Measurements from ENCODE around the gene SLC30A5. TPM values are rescaled to one million over a fixed set of nuclear protein-coding genes. Genes with fewer than 3 reads are reported as not detected.
"Not testable (repeated sequence)": the region's sequence is repeated elsewhere in the genome, so short reads cannot be mapped to it uniquely, and the experiment has no call there.

SLC30A5 gene
- 100 to 1,000 TPM in 1 of 4 donors, 10 to 100 TPM in 3; 85.0 to 103 (median 94.8) TPM for polyA plus RNA-seq (ENCODE audit: insufficient read length in 4 of 4)

- DNase-seq (ENCODE audit: low read depth in 4 of 4, low spot score in 3 of 4): peak; percentile 96 to 99 (median 98)
These were observed at the start of gene SLC30A5 for GRCh38 chr5:69093771-69094482. Gene SLC30A5, plus strand, starts transcription at chr5:69094014. Its CDS starts 242 bp downstream, at chr5:69094256.

- not testable (repeated sequence) for DNase-seq (ENCODE audit: low read depth in 4 of 4, low spot score in 3 of 4)
These were observed 48.6 kb upstream of the SLC30A5 start for GRCh38 chr5:69045213-69045612.

GRCh38 chr5:69046375-69046957 is 47.3 kb upstream of the SLC30A5 start:
- no peak for DNase-seq (ENCODE audit: low read depth in 4 of 4, low spot score in 3 of 4)

- DNase-seq (ENCODE audit: low read depth in 4 of 4, low spot score in 3 of 4): no peak
These were observed 45.6 kb upstream of the SLC30A5 start for GRCh38 chr5:69048230-69048629.

- DNase-seq (ENCODE audit: low read depth in 4 of 4, low spot score in 3 of 4): no peak
These were observed 44.7 kb upstream of the SLC30A5 start for GRCh38 chr5:69049151-69049550.

GRCh38 chr5:69049796-69050195 is 44.0 kb upstream of the SLC30A5 start:
- no peak for DNase-seq (ENCODE audit: low read depth in 4 of 4, low spot score in 3 of 4)

- DNase-seq (ENCODE audit: low read depth in 4 of 4, low spot score in 3 of 4): no peak
These were observed 43.6 kb upstream of the SLC30A5 start for GRCh38 chr5:69050214-69050613.

GRCh38 chr5:69052181-69052580 is 41.6 kb upstream of the SLC30A5 start:
- DNase-seq (ENCODE audit: low read depth in 4 of 4, low spot score in 3 of 4): no peak

GRCh38 chr5:69074664-69075521 is 18.9 kb upstream of the SLC30A5 start:
- no peak for DNase-seq (ENCODE audit: low read depth in 4 of 4, low spot score in 3 of 4)

GRCh38 chr5:69075522-69076179 is 18.2 kb upstream of the SLC30A5 start:
- DNase-seq (ENCODE audit: low read depth in 4 of 4, low spot score in 3 of 4): no peak

- no peak for DNase-seq (ENCODE audit: low read depth in 4 of 4, low spot score in 3 of 4)
These were observed 14.8 kb upstream of the SLC30A5 start for GRCh38 chr5:69078921-69079540.

GRCh38 chr5:69079556-69079955 is 14.3 kb upstream of the SLC30A5 start:
- DNase-seq (ENCODE audit: low read depth in 4 of 4, low spot score in 3 of 4): no peak

- DNase-seq (ENCODE audit: low read depth in 4 of 4, low spot score in 3 of 4): no peak
These were observed 10.4 kb upstream of the SLC30A5 start for GRCh38 chr5:69083412-69083811.

GRCh38 chr5:69084195-69084594 is 9.6 kb upstream of the SLC30A5 start:
- no peak for DNase-seq (ENCODE audit: low read depth in 4 of 4, low spot score in 3 of 4)

- no peak for DNase-seq (ENCODE audit: low read depth in 4 of 4, low spot score in 3 of 4)
These were observed 8.9 kb upstream of the SLC30A5 start for GRCh38 chr5:69084903-69085302.

- no peak for DNase-seq (ENCODE audit: low read depth in 4 of 4, low spot score in 3 of 4)
These were observed 7.6 kb upstream of the SLC30A5 start for GRCh38 chr5:69086206-69086605.

GRCh38 chr5:69088006-69088405 is 5.8 kb upstream of the SLC30A5 start:
- not testable (repeated sequence) for DNase-seq (ENCODE audit: low read depth in 4 of 4, low spot score in 3 of 4)

- no peak for DNase-seq (ENCODE audit: low read depth in 4 of 4, low spot score in 3 of 4)
These were observed 3.7 kb upstream of the SLC30A5 start for GRCh38 chr5:69090158-69090557.

- no peak for DNase-seq (ENCODE audit: low read depth in 4 of 4, low spot score in 3 of 4)
These were observed 2.0 kb upstream of the SLC30A5 start for GRCh38 chr5:69091771-69092170.

GRCh38 chr5:69092969-69093368 is 845 bp upstream of the SLC30A5 start:
- no peak for DNase-seq (ENCODE audit: low read depth in 4 of 4, low spot score in 3 of 4)

All from left renal pelvis (tissue), 4 donors.